IPS-18a (cell line): ENCODE measurements around the gene DIPK1C.

ENCODE experiments used
- H3K27ac ChIP-seq: one replicate; pipeline ENCODE4 v1.5.1; 2013; ENCODE audit warnings: low read length
- H3K27me3 ChIP-seq: one replicate; pipeline ENCODE4 v1.6.1; 2013; ENCODE audit warnings: mild to moderate bottlenecking, low read length; ENCODE audit not compliant: control insufficient read depth, insufficient read depth
- H3K36me3 ChIP-seq: one replicate; pipeline ENCODE4 v1.6.1; 2013; ENCODE audit warnings: low read depth, low read length; ENCODE audit not compliant: control insufficient read depth
- H3K4me1 ChIP-seq: one replicate; pipeline ENCODE4 v1.6.1; 2013; ENCODE audit warnings: low read depth, low read length; ENCODE audit not compliant: control insufficient read depth
- H3K4me3 ChIP-seq: one replicate; pipeline ENCODE4 v1.5.1; 2013; ENCODE audit warnings: low read length
- H3K9ac ChIP-seq: one replicate; pipeline ENCODE4 v1.6.1; 2013; ENCODE audit warnings: mild to moderate bottlenecking, low read length, moderate library complexity
- H3K9me3 ChIP-seq: one replicate; pipeline ENCODE4 v1.6.1; 2013; ENCODE audit warnings: low read depth, low read length; ENCODE audit not compliant: control insufficient read depth

The DIPK1C gene

DNA sequence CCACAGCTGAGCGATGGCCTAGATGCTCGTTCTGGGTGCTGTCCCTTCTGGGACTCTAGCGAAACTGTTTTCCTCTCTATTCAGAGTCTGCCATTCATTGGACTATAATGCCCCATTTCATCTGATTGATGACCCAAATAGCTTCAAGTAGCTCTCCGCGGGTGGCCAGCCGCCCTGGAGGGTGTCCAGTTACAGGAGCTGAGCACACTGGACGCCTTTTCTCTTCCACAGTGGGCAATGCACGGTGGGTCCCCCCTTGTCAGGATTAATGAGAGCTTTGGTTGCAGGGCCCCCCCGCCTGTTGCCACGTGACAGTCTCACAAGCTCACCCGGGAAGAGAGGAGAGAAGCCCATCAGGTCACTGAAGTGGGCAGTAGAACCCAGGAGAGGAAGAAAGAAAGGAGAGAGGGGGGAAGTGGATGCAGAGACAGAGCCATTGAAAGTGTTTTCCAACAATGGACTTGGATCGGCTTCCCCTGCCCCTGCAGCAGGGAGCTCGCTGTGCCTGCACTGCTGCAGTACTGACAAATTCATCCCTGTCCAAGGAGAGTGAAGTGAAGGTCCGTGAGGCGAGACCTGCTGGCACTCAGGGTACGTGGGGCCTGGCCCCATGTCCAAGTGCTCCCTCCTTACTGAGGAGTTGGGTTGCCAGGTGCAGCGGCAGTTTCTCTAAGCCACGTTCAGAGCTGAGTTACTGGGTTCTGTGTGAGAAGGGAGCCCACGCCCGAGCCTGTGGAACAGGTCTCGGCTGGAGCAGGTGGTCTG is 44.8 kb downstream of the DIPK1C start:
- Histone ChIP-seq H3K27ac (no peak overlapping the region), H3K4me3 (no peak overlapping the region), H3K9ac (no peak overlapping the region), H3K4me1 (peaks cover 11% of the 10 kb centered on the region), H3K36me3 (no peaks in the 10 kb centered on the region), H3K27me3 (no peaks in the 10 kb centered on the region), H3K9me3 (no peaks in the 10 kb centered on the region)

DNA sequence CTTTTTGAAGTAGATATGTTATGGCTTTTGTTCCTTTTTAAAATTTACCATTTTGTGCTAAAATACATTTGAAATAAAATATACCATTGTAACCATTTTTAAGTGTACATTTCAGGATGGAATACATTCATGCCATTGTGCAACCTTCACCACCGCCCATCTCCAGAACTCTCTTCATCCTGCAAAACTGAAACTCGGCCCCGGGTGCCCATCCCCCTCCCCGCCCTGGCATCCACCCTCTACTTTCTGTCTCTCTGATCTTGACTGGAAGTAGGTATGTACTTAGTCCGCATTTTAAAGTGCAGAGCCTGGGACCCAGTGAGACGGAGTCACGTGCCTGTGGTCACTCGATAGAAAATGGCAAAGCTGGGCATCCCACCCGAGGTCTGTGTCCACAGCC is 45.6 kb downstream of the DIPK1C start:
- Histone ChIP-seq H3K4me3 (no peak overlapping the region), H3K4me1 (peaks cover 11% of the 10 kb centered on the region), H3K27ac (no peak overlapping the region), H3K9ac (no peak overlapping the region), H3K27me3 (no peaks in the 10 kb centered on the region), H3K36me3 (no peaks in the 10 kb centered on the region), H3K9me3 (no peaks in the 10 kb centered on the region)

DNA sequence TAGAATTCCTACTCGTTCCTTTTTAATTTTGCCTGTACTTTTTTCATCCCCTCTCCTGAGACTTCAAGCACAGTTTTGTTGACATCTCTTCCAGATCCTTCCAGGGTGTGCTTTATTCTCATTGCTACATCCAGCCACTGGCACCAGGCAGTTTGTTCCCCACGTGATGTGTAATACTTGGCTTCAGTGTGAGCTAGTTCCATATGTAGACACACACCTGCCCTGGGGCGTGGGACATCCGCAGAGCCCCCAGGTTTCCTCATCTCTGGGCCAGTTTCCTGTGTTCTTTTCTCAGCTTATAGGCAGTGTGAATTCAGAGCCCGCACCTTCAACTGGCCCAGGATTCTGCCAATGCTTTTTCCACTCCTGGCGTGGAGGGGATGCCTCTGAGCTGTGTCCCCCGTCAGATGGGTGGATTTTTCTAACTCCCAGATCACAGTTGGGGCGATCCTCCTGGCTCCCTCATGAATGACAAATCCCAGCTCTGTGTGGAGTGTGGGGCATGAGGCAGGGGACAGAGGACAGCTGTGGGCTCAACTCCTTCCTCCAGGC is 46.6 kb downstream of the DIPK1C start:
- H3K9ac ChIP-seq: no peak overlapping the region
- no peaks in the 10 kb centered on the region for H3K36me3 ChIP-seq

DNA sequence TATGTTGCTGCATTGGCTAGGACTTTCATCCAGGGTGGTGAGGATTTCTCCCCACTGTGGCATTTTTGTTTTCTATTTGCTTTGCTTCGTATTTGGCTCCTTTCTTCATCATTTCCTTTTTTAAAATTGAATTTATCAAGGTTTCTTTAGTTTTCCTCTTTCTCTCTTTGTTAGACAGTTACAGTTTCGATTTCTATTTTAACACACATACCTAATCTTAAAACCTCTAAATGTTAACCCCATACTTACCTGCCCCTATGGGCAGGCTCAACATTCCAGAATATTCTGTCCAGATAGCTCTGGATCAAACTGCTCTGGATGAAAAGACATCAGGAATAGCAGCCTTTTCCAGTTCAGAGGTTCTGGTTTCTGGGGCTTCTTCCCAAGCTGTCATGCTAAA is 49.2 kb downstream of the DIPK1C start:
- Histone ChIP-seq H3K9me3 (no peaks in the 10 kb centered on the region), H3K36me3 (no peaks in the 10 kb centered on the region), H3K9ac (no peak overlapping the region), H3K27ac (no peak overlapping the region), H3K4me3 (no peak overlapping the region), H3K4me1 (peaks cover 11% of the 10 kb centered on the region), H3K27me3 (no peaks in the 10 kb centered on the region)

More for the DNA sequence above, 46.6 kb downstream of the DIPK1C start:
- Histone ChIP-seq H3K27ac (no peak overlapping the region), H3K9me3 (no peaks in the 10 kb centered on the region), H3K4me1 (peaks cover 11% of the 10 kb centered on the region), H3K27me3 (no peaks in the 10 kb centered on the region), H3K4me3 (no peak overlapping the region)

DNA sequence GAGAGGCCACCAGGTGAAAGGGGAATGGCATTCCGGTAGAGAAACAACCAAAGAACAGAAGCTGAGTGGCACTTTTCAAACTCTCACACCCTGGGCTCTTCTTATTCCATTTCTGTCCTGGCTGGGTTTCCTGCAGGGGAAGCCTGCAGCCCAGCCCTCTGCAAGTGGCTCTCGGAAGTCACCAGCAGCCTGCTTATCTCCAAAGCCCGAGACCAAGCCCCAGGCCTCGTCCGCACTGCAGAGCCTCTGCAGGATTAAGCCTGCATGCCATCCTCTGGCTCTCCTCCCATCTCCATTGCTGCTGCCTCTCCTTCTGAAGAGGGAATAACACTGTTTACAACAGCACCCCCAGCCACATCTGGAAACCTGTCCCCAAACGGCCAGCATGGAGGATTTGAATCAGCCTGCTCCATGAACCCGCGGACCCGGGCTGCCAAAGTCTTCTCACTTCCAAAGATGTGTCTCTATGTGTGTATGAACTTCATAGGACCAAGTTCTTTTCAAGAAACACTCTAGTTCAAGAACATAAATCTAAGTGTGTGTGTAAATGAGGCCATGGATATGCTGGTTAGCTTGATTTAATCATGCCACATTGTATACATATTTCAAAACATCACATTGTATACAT is 54.2 kb downstream of the DIPK1C start:
- Histone ChIP-seq H3K9me3 (no peaks in the 10 kb centered on the region), H3K4me1 (no peaks in the 10 kb centered on the region), H3K4me3 (no peak overlapping the region), H3K9ac (no peak overlapping the region), H3K36me3 (no peaks in the 10 kb centered on the region), H3K27ac (no peak overlapping the region), H3K27me3 (no peaks in the 10 kb centered on the region)

DNA sequence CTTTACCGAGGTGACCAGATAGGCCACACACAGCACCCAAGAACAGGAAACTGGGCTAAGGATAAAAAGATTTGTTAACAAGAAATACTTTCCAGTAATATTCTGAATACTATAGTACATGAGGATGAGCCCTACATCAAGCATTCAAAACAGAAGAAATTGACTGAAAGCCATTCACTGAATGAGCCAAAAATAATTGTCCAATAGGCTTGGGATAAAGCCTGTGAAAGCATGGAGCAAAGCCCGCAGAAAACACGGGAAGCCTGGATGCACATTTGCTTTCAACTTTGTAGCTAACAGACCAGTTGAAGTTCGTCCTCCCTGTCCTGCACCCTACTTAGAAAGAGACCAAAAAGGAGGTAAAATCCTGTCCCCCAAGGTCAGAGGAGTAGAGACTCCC is 56.3 kb downstream of the DIPK1C start:
- no peak overlapping the region for H3K9ac ChIP-seq
- H3K9me3 ChIP-seq: no peaks in the 10 kb centered on the region
- H3K27me3 ChIP-seq: no peaks in the 10 kb centered on the region
- no peak overlapping the region for H3K27ac ChIP-seq
- H3K4me3 ChIP-seq: no peak overlapping the region
- H3K36me3 ChIP-seq: no peaks in the 10 kb centered on the region
- H3K4me1 ChIP-seq: no peaks in the 10 kb centered on the region

DNA sequence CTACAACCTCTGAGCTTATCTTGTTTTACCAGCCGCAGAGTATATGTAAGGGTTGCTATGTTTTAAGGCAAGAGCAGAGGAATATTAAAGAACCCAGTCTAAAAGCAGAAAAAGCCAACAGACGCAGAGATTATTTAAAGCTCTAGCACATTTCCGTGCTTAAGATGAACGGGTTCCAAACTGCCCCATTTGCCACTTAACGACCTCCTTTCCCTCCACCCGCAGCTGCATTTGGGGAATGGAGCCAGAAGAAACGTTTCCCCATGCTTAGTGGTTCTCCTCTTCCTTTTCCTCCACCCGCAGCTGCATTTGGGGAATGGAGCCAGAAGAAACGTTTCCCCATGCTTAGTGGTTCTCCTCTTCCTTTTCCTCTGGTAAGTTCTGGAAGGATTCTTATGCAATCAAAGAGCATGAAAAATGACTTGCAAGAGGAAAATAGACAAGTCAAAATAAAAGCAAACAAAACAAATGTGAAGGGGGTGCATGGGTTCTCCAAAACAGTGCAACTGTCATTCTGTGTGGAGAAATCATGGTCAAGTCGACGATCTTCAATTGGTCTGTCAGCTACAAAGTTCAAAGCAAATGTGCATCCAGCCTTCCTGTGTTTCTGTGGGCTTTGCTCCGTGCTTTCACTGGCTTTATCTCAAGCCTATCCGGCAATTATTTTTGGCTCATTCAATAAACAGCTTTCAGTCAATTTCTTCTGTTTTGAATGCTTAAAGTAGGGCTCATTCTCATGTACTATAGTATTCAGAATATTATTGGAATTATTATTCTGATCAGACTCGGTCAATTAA is 57.8 kb downstream of the DIPK1C start:
- Histone ChIP-seq H3K27me3 (no peaks in the 10 kb centered on the region), H3K27ac (no peak overlapping the region), H3K9me3 (no peaks in the 10 kb centered on the region), H3K4me3 (no peak overlapping the region), H3K36me3 (no peaks in the 10 kb centered on the region), H3K4me1 (no peaks in the 10 kb centered on the region), H3K9ac (no peak overlapping the region)

DNA sequence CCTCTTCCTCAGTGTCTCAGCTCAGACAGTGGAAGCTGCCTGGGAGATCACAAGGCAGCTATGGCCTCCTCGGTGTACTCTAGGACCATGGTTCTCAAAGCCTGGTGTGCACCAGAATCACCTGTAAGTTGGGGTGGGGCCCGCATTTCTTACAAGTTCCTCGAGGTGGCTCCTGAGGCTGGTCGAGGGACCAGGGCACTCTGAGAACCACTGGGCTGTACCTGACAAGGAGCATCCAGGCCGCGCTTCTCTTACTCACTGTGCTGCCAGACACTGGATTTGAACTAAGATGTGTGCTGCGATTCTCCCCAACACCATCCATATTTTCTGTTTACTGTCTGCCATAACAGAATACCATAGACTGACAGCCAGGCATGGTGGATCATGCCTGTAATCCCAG is 59.5 kb downstream of the DIPK1C start:
- no peaks in the 10 kb centered on the region for H3K36me3 ChIP-seq
- H3K27me3 ChIP-seq: no peaks in the 10 kb centered on the region
- no peak overlapping the region for H3K27ac ChIP-seq
- H3K9me3 ChIP-seq: no peaks in the 10 kb centered on the region
- no peaks in the 10 kb centered on the region for H3K4me1 ChIP-seq
- H3K4me3 ChIP-seq: no peak overlapping the region
- H3K9ac ChIP-seq: no peak overlapping the region

DNA sequence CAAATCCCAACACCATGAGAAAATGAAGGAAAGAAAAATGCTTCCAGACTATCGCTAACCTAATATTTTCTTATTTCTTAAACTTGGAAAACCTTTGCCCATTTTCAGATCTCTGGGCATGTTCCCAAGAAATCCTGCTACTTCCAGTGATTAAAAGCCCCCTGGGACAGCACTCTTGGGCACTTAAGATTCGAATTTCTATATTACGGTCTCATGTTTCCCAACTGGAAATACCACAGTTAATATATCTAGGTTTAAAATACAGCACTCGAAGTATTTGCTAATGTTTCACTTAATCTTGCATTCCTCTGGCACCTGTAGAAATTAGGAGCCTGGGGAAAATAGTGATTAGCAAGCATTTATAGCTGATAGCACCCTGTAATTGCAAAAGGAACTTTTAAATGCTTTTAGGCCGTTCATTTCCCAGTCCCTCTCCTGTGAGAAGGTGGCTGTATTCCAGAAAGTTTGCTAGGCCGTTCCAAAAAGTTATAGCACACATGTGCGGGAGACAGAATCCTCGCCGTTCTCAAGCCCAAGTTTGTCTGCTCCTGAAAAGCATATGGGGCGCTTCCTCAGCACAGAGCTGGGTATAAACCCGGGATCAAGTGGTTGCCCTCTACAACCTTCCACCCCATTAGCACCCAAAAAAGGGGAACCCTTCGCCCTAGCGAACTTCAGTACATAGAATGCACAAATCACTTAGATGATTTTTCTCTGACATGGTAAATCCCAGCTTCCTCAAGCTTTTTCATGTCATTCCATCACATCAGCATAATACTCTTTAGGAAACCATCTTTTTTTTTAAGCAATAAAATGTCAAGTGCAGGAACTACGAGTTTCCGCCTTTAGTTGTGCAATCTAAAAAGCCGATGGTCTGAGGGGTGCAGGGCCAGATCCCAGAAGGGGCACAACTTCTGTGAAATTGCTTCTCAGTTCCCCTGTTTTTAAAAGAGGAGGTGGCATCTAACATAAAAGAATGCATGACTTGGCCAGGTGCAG is 60.6 kb downstream of the DIPK1C start:
- Histone ChIP-seq H3K36me3 (no peaks in the 10 kb centered on the region), H3K4me3 (no peak overlapping the region), H3K27ac (no peak overlapping the region), H3K9me3 (no peaks in the 10 kb centered on the region), H3K4me1 (no peaks in the 10 kb centered on the region), H3K9ac (no peak overlapping the region), H3K27me3 (no peaks in the 10 kb centered on the region)

DNA sequence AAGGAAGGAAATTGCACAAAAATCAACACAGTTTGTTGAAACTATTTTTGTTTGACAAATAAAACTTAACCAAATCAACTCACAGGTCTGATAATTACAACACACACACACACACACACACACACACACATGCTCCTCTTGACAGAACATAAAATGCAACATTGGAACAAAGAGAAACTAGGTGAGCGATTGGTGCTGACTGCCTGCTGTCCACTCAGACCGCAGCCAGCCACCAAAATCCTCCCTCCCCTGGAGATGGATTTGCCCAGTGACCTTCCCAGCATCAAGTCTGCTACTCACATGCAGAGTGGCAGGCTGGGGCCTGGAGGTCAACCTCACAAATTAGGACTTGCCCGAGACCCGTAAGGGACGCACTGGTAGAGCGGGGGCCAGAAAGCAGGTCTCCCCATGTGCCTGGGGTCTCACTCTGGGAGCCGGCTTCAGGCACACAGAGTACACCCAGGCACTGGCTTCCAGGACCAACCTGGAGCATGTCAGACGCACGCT is 61.4 kb downstream of the DIPK1C start:
- H3K27ac ChIP-seq: no peak overlapping the region
- H3K9me3 ChIP-seq: no peaks in the 10 kb centered on the region
- no peak overlapping the region for H3K4me3 ChIP-seq
- H3K9ac ChIP-seq: no peak overlapping the region
- no peaks in the 10 kb centered on the region for H3K4me1 ChIP-seq
- no peaks in the 10 kb centered on the region for H3K36me3 ChIP-seq
- H3K27me3 ChIP-seq: no peaks in the 10 kb centered on the region
